Kidney glomerular epithelial cell (primary cell): ENCODE data around the gene SNCAIP.
"Not testable (repeated sequence)": the region's sequence is repeated elsewhere in the genome, so short reads cannot be mapped to it uniquely, and the experiment has no call there.

Source experiments
- DNase-seq: peaks from one replicate; lab custom pipeline; 2025; lab: John Stamatoyannopoulos, UW

Gene SNCAIP

DNA sequence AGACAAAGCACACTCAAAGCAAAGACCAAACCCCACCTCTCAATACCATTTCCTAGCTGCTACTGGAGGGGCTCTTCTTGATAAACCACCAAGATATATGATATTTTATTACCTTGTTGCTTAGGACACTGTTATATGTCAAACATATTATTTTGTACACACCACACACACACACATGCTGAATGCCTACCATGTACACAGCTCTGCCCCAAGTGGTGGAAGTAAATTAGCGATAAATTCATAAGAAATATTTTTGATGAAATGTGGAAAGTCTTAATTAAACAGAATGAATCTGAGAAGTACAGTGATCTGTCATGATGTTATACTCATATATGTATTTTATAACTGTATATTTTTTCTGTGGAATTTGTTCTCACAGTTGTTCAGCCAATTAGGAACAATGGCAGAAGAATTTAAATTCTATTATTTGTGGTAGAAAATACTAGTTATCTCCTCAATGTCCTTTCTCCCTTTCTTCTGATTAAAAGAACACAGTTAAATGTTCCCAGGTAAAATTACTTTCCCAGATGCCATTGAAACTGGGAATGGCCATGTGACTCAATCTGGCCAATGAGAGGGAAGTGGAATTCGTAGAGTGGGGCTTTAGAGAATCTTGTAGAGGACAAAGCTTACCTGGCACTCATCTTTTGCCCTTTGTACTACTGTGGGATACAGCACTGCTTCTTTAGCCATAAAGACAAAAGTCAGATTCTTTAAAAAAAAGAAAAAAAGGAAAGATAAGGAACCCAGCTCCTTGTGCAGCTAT lies 156.5 kb downstream of the SNCAIP start:
- DNase-seq = no peak

DNA sequence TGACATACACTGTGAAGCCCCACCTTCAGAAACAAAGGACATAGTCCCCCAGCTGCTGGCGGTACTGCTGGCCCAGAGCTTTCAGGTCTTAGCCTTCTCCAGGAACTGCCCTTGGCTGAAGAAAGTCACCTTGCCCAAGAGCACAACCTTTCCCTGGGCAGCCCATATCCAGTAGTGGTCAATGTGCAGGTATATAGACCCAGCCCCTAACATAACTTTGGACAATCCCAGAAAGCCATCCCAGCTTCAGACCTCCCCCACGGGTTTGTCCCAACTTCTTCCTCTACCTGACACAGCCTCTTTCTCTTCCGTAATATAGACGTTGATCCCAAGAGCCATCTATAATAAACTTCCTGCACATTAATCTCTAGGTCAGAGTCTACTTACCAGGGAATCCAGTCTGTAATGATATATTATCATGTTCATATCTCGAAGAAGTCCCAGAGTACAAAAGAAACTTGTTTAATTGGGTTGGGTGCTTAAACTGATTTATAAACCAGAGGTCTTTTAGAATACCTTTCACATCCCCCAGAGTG lies 157.4 kb downstream of the SNCAIP start:
- no peak for DNase-seq

DNA sequence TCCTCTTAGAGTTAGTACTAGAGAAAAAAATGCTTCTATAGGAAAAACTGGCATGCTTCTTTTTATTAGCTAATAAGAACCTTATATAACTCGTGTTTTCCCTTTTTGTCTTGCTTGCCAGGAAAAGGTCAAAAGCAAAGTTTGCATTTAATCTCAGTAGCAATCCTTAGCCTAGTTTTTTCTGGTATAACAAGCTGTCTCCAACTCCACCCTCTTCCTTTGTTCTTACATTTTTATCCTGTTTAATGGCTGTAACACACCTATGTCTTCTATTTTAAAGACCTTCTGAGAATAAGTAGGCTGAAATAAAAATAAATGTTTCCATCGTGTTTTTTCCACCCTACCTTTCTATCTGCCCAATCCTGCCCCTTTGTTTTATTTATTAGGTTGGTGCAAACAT lies 158.3 kb downstream of the SNCAIP start:
- no peak for DNase-seq

DNA sequence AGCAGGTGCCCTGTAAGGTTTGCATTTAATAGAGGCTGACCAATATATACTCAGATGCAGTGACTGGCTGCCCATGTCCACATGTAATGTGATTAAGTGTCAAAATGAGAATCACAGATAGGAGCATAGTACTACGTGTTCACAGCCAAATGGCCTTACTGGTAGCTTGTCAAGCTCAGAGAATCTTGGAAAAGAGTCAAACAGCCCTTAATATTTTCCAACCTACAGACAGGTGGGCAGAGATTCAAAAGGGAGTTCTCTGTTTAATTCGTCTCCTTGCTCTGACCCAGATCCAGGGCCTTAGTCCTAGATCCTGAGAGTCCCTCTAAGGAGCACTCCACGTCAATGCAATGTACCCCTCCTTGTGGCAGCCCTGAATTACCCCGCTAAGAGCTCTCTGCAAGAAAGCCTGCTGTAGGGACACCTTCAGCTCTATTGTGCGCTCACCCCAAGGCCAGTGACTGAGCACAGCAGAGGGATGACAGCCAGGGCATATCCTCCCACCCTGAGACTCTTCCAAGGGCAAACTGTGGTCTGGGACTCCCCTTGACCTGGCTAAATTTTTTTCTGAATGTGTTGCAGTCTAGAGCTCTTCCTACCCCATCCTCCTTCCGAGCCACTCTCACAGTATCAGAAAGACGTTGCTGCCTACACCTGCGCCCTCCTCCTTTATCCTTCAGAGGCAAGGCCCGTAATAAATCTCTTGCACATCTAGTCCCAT lies 159.2 kb downstream of the SNCAIP start:
- DNase-seq = no peak

DNA sequence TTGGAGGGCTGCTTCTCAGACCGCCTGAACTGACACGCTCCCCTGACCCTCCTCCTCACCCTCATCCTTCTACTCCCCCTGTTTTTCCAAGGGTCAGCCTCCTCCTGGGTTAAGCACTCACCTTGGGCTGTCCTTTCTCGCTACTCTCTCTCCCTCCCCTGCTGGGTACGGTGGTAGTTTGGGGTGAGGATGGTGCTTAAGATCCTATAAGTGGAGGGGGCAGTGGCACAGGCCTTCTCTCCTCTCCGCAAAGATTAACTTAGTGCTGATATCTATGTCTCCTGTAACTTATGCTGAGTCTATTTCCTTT lies 159.7 kb downstream of the SNCAIP start:
- DNase-seq = no peak

DNA sequence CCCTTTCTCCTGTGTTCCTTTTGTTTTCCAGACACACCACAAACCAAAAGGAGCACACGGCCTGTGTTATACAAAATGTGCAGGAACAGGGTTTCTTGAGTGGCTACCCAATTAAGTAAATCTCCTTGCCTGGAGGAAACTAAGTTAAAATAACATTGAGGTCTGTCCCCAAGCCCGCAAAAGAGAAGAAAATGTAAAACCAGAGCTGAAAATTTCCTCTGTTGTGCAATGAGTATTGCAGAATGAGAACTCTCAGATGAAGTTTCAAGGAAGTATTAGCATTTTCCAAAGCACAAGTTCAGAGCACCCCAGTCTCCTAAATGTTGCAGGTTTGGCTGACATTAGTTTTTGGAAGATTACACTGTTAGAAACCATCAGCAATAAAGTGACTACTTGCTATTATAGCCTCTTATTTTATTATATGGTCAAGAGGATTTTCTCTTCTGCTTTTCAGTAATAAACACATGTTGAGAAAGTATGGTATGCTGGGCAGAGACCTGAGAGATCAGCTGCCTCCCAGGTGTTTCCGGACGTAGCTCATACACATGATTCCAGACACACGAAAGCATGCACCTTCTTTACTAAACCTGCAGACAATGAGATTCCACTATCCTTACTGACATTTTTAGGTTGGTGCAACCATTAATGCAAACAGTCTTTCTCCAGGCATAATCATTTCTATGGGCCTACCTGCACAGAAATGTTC lies 161.3 kb downstream of the SNCAIP start:
- no peak for DNase-seq

DNA sequence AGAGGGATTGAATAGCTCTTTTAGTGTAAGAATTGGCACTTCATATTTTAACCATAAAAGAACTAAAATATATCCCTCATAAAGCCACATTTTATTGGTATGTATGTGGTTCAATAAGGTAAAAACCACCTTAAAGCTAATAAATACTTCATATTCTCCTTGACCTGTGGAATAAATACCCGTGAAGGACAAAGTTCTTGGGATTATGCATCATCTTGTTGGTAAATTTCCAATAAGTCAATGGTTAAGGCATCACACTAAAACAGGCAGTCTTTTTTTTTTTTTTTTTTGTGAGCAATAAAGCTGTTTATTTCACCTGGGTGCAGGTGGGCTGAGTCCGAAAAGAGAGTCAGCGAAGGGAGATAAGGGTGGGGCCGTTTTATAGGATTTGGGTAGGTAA lies 161.9 kb downstream of the SNCAIP start:
- DNase-seq = no peak

DNA sequence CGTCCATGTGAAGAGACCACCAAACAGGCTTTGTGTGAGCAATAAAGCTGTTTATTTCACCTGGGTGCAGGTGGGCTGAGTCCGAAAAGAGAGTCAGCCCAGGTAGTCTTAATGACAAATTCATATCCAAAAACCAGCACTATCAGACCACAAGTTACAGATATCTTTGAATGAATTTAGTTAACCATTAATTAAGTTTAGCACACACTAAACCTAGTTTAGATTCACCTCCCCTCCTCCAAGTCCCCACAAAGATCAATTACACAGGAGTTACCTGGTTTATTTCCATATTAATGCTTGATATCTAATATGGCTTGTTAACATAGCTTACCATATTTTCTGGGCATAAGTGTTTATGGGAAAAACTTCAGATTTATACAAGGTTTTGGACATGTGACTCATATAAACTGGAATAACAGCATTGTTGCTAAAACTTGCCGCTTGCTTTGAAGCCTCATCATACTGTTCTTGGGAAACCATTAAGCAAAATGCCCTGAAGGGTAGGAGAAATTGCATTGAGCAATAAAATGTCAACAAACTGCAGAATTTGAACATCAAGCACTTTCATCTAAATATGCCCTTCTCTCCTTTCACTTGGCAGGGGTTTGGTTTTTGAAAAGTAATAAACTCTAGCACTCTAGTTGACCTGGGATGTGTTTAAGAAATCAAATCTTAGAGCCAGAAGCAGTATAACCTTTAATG lies 166.9 kb downstream of the SNCAIP start:
- no peak for DNase-seq

DNA sequence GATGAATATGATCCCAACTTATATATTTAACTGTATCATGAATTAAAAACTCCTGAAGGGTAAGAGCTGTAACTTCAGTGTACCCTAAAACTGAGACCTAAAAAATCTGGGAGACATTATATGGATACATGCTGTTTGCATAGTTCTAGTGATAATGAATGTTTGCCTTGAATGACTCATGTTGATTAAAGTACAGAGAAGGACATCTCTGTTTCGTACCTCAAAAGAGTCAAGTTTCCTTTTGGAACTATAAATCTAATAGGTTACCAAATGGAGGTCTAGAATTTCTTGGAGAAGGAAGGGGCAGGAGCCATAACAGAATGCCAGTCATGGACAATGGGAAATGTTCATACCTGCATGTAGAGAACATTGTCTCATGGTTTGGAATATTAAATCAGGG lies 168.1 kb downstream of the SNCAIP start:
- no peak for DNase-seq

DNA sequence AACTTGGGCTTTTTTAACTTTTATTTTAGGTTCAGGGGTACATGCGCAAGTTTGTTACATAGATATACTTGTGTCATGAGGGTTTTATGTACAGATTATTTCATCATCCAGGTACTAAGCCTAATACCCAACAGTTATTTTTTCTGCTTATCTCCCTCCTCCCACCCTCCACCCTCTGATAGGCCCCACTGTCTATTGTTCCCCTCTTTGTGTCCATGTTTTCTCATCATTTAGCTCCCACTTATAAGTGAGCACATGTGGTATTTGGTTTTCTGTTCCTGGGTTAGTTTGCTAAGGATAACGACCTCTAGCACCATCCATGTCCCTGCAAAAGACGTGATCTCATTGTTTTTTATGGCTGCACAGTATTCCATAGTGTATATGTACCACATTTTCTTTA lies 172.1 kb downstream of the SNCAIP start:
- DNase-seq = no peak

DNA sequence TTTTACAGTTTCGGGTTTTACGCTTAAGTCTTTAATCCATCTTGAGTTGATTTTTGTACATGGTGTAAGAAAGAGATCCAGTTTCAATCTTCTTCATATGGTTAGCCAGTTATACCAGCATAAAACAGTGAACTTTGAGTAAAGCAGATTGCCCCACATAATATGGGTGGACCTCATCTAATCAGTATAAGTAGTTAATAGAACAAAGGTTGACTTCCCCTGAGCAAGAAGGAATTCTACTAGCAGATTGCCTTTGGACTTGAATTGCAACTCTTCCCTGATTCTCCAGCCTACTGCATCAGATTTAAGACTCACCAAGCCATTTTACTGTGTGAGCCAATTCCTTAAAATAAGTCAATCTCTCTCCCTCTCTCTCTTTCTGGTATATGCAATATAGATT lies 173.2 kb downstream of the SNCAIP start:
- DNase-seq = no peak

DNA sequence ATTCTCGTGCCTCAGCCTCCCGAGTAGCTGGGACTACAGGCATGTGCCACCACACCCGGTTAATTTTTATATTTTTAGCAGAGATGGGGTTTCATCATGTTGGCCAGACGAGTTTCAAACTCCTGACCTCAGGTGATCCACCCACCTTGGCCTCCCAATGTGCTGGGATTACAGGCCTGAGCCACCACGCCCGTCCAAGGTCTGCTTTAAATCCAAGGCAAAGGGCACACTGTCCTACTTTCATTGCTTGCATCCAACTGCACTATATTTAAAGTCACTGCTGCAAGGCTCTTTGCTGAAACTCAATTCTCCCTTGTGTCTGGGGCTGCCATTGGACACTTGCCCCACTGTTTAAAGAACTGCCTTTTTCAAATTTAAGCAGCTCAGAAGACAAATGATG lies 174.6 kb downstream of the SNCAIP start:
- not testable (repeated sequence) for DNase-seq

DNA sequence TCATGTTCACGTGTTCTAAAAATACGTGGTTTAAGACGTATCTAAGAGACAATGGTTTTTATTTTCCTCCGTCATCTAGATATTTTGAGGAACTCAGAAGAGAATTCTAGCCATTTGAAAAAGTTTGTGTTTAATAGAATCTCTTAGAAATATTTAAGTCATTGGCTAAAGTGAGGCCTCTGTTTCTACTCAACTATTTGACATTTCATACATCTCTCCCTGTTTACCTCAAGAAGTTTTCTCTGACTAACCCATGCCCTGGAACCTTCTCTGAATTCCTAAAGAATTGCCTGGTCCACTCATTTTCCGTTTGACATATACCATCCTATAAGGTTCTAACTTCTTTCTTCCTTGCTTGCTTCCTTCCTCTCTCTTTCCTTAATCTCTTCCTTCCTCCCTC lies 178.7 kb downstream of the SNCAIP start:
- DNase-seq = no peak

DNA sequence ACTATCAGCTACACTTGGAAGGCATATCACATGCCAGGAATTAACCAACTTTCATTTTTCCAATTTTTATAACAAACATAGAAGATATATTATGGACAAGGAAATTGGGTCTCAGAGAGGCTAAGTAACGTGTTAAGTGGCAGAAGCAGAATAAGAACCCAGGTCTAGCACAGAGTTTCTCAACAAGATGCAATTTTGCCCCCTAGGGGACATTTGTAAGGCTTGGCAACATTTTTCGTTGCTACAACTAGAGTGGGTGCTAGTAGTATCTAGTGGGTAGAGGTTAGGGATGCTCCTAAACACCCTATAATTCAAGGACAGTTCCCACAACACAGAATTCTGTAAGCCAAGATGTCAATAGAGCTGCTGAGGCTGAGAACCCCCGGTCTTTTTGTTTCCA lies 180.6 kb downstream of the SNCAIP start:
- no peak for DNase-seq

DNA sequence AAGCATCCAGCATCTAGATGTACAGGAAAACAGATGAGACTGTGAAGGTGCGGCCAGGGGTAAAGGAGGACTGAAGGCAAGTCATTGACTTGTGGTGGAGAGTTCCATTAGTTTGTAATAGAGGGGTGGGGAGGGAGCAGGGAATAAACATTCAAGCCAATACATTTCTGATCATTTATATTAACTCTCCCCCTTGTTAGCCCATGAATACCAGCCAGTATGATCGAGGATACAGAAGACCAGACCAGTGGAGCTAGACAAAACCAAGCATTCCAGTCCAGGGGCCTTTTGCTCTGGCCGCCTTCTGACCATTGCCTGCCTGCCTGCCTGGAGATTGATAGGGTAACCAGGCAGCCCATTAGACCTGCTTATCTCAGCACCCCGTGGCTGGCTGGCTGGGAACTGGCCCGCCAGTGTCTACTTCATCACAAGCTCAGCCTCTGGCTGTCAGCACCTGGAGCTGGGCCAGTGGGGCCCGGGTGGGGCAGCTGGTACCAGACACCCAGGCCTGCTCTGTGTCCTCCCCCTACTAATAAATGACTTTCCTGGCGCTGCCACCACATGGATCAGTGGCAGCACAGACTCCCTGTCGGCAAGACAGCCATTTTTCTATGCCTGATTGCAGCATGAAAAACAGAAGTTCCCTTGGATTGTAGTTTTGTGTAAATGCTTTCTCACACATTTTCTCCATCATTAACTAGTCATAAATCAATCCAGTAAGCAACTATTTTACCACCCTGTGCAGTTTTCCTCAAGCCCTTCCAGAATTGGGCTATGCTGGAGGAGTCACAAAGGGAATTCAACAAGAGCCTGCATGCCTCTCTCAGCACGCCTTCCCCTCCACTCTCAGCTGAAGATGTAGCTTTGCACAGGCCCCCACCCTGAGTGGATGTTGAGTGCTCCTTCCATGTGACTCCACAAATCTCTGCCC lies 181.3 kb downstream of the SNCAIP start:
- peak; percentile 64 for DNase-seq

DNA sequence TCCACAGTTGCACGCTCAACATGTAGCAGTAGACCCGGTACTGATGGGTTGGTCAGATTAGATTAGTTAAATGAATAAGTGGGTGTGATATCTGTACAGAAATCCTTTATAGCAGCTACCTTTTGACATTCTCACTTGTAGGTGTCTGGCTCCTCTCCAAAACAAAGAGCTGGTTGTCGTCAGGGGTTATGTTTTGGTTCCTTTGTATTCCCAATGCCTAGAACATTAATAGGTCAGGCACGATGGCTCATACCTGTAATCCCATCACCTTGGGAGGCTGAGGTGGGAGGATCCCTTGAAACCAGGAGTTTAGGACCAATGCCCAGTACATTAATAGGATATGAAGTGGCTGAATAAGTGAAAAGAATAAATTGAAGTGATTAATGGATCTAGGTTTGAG lies 182.1 kb downstream of the SNCAIP start:
- no peak for DNase-seq

DNA sequence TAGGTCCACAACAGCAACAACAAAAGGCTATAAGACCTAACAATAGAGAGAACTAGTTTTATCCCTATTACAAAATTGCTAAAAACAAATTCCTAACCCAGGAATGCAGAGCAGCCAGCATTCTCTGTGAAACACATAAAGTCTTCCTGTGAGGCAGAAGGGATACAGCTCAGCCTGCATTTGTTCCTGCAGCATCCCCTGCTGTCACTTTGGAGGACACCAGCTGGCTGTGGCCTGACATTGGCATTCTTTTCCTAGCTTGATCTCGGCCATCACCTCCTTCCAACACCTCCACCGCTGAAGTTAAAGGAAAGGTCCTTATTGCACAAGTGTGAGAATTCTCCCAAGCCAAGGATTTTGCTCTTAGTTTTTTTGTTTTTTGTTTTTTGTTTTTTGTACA lies 186.1 kb downstream of the SNCAIP start:
- DNase-seq = no peak

DNA sequence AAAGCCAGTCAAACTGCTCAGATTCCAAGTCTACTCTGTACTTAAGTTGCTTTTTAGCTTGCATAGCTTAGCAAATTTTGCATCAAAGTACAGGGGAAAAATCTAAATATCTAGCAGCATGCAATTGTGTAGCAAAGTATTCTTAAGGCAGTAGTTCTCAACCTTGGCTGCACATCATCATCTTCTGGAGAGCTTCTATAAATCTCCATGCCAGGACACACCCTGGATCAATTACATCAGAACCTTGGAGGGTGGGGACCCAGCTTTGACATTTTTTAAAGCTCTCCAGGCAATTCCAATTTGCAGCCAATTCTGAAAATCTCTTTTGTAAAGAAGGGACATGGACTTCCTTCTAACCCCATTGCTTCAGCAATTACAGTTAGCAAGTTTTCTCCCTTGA lies 187.5 kb downstream of the SNCAIP start:
- no peak for DNase-seq

DNA sequence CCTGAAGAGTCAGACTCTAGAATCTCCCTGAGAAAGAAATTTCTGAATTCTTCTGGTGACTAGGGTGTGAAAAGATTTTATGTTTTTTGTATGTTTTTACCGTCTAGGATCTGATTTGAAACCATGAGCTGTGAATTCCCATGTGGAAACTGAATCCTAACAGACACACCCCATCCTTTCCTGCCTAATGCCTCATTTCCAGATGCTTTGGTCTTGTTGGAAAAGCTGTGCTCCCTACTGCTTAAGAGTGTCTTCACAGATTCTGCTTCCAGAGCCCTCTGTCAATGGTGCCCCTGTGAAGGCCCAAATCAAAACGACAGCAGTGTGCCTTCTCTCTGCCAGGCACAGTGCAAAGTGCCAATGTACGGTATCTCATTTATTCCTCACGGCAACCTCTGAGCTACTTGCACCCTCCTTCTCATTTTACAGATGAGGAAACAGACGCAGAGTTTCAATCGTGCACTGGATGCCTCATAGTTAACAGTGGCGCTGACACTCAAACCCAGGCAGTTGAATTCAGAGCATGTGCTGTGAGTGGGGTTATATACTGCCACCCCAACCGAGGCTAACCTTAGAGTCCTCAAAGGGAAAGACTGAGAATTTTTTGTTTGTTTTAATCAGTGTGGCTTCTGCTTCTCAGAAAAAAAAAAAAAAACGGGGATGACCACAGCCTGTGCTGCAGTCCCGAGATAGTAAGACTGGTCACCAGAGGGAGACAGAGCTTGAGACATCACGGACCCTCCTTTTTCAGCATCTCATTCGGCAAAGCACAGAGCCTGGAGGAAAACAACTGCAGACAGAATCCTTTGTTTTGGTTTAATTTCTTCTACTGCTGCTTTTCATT lies 188.4 kb downstream of the SNCAIP start:
- peak; percentile 43 for DNase-seq

DNA sequence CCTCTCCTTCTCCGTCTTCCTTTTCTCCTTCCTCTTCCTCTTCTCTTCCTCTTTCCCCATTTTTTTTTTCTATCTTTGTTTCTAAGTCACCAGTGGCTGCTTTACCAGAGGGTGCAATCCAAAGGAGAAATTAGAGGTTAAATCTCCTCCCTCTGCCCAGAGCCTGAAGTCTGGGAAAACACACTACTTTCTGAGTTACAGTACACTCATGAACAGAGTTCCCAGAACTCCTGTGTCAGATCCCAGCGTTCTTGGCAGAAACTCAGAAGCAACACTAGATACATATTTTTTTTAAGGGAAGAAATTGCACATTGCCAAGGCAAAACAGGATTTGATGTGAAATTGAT lies 189.0 kb downstream of the SNCAIP start:
- no peak for DNase-seq

DNA sequence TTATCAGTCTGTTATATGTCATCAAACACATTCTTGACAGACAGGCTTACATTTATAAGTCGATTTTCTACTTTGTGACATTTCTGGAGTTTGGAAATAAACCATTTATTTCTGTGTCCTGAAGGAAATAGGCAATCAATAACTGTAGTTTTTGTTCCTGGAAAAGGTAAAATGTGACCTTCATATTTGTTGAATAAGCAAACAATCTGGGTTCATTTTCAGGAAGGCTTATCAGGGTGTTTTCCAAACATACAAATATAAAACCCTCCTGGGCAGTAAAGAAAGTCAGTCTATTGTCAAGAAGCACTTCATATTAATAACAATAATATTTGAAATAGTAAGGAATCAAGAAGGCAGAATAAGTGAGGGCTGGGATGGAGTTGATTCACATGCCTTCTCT lies 195.0 kb downstream of the SNCAIP start:
- DNase-seq = no peak
